HG02885 (cell line): ENCODE results near the gene MLNR.

Experiments
- ATAC-seq: cut with Tn5 transposase; IDR thresholded peaks from one replicate; pipeline ENCODE4 v1.9.1; 2021; ENCODE audit warnings: mild to moderate bottlenecking; ENCODE audit not compliant: unreplicated experiment, poor library complexity

The MLNR gene

GRCh38 chr13:49225223-49226042 is 5.3 kb downstream of the MLNR start:
- no peak for ATAC-seq

- ATAC-seq: no peak
These were observed 6.5 kb downstream of the MLNR start for GRCh38 chr13:49226613-49227012.

- no peak for ATAC-seq
These were observed 14.6 kb downstream of the MLNR start for GRCh38 chr13:49234741-49235140.

- ATAC-seq: no peak
These were observed 15.8 kb downstream of the MLNR start for GRCh38 chr13:49235856-49236431.

GRCh38 chr13:49238621-49239020 is 18.5 kb downstream of the MLNR start:
- ATAC-seq: no peak

GRCh38 chr13:49240017-49240416 is 19.9 kb downstream of the MLNR start:
- ATAC-seq: peak; percentile 84

GRCh38 chr13:49241296-49241695 is 21.2 kb downstream of the MLNR start:
- ATAC-seq: no peak

GRCh38 chr13:49245101-49245500 is 25.0 kb downstream of the MLNR start:
- no peak for ATAC-seq

GRCh38 chr13:49246850-49247642 is 26.9 kb downstream of the MLNR start:
- peak; percentile 48 for ATAC-seq

GRCh38 chr13:49247643-49248621 is 27.8 kb downstream of the MLNR start, which contains the start of gene CDADC1:
Gene CDADC1, plus strand, starts transcription at chr13:49247925. Its CDS starts 113 bp downstream, at chr13:49248038.
- peak; percentile 97 for ATAC-seq

- ATAC-seq: no peak
These were observed 28.5 kb downstream of the MLNR start for GRCh38 chr13:49248622-49249002.

- ATAC-seq: no peak
These were observed 31.2 kb downstream of the MLNR start for GRCh38 chr13:49251326-49251725.

GRCh38 chr13:49253310-49253709 is 33.2 kb downstream of the MLNR start:
- ATAC-seq: no peak

GRCh38 chr13:49254007-49254406 is 33.9 kb downstream of the MLNR start:
- no peak for ATAC-seq

- no peak for ATAC-seq
These were observed 36.7 kb downstream of the MLNR start for GRCh38 chr13:49256841-49257240.

- no peak for ATAC-seq
These were observed 38.1 kb downstream of the MLNR start for GRCh38 chr13:49258089-49258796.

GRCh38 chr13:49259586-49259985 is 39.4 kb downstream of the MLNR start:
- no peak for ATAC-seq

- no peak for ATAC-seq
These were observed 42.5 kb downstream of the MLNR start for GRCh38 chr13:49262634-49263033.

- ATAC-seq: no peak
These were observed 45.7 kb downstream of the MLNR start for GRCh38 chr13:49265822-49266221.
